Upper lobe of left lung (tissue), 6 donors: ENCODE data around the gene EGFR. TPM values are rescaled to one million over a fixed set of nuclear protein-coding genes. Genes with fewer than 3 reads are reported as not detected.

Source experiments
- ATAC-seq, 2 donors: fragments of 200-7000 bp; cut with Tn5 transposase; one replicate each; pipeline ENCODE4 v1.9.1; 2022; ENCODE audit warnings: mild to moderate bottlenecking in 2 of 2, moderate library complexity in 2 of 2; ENCODE audit not compliant: low FRiP score in 2 of 2
- DNase-seq, 2 donors: peaks; one replicate each; pipeline ENCODE4 v3.0.0-alpha.2; 2019 to 2020
- H3K27ac ChIP-seq, 4 donors: fragments of 200-600 bp; sonication (generic); one replicate each; pipeline ENCODE4 v1.5.1; 2016 to 2019
- H3K27me3 ChIP-seq, 4 donors: fragments of 200-600 bp; sonication (generic); one replicate each; pipeline ENCODE4 v1.5.1; 2017 to 2019
- H3K36me3 ChIP-seq, 4 donors: fragments of 200-600 bp; sonication (generic); one replicate each; pipeline ENCODE4 v1.5.1; 2016 to 2019
- H3K4me1 ChIP-seq, 4 donors: fragments of 200-600 bp; sonication (generic); one replicate each; pipeline ENCODE4 v1.5.1; 2018 to 2019
- H3K4me3 ChIP-seq, 4 donors: fragments of 200-600 bp; sonication (generic); one replicate each; pipeline ENCODE4 v1.5.1; 2017 to 2019; ENCODE audit warnings: mild to moderate bottlenecking in 2 of 4, moderate library complexity in 1 of 4
- H3K9me3 ChIP-seq, 4 donors: fragments of 200-600 bp; sonication (generic); one replicate each; pipeline ENCODE4 v1.5.1; 2018 to 2019
- CTCF ChIP-seq, 6 experiments: fragments of 450-650 bp in 4 of 6; fragments of 200-600 bp in 2 of 6; sonication (generic) in 2 of 6; IDR thresholded peaks; one replicate each; pipeline ENCODE4 v1.5.1; 2016 to 2019; ENCODE audit warnings: antibody characterized with exemption in 6 of 6
- EP300 ChIP-seq, 4 donors: sonication (generic); formaldehyde crosslinking; IDR thresholded peaks; one replicate each; pipeline ENCODE4 v1.5.1; 2017; ENCODE audit warnings: antibody characterized with exemption in 4 of 4, control low read depth in 2 of 4
- POLR2A ChIP-seq, 4 donors: fragments of 450-650 bp; IDR thresholded peaks; one replicate each; pipeline ENCODE4 v1.5.1; 2016 to 2017; ENCODE audit warnings: antibody characterized with exemption in 4 of 4, mild to moderate bottlenecking in 2 of 4
- POLR2AphosphoS5 ChIP-seq, 2 donors: sonication (generic); formaldehyde crosslinking; IDR thresholded peaks; one replicate each; pipeline ENCODE4 v1.5.1; 2017; ENCODE audit warnings: antibody characterized with exemption in 2 of 2
- WGBS, 2 donors: methylation state at CpG; one replicate each; pipeline ENCODE4 v1.1.5; 2017 to 2018; 5-methylcytosine and 5-hydroxymethylcytosine counted together
- total RNA-seq, 6 donors: library from RNA; depleted of rRNA in 4 of 6; stranded (reverse); fragments of >200 nt in 4 of 6; gene quantifications; one replicate each; pipeline versions ENCODE4 v1.1.0 to v1.2.1, GENCODE V29; 2016 to 2021
- donor health status: DM: no; HTN: no; CAD: no; lungs with moderate emphysema.
- donor health status: DM: no; HTN: yes; CAD: no; lungs with severe emphysema.

EGFR gene
- total RNA-seq, 6 donors from 2014 or later = 58.7 to 110 (median 93.2) TPM

GRCh38 chr7:55132890-55133551 lies 114.2 kb downstream of the EGFR start:
- H3K4me3 ChIP-seq = no peak overlapping the region
- peak in 1 of 2 donors; percentile 43 for DNase-seq
- peak; percentile 64 to 79 for ATAC-seq
- no peaks in the 10 kb centered on the region for H3K27me3 ChIP-seq
- peak overlapping the region; percentile 76 to 89 (median 80) for H3K27ac ChIP-seq
- no peaks in the 10 kb centered on the region for H3K9me3 ChIP-seq
- peaks cover 57 to 68% (median 64%) of the 10 kb centered on the region in 4 donors for H3K4me1 ChIP-seq
- peak; percentile 30 to 83 for TF ChIP-seq POLR2AphosphoS5 (IDR thresholded peaks at IDR 0.05)
- TF ChIP-seq EP300 (IDR thresholded peaks at IDR 0.05) = peak in 2 of 4 donors; percentile 77 to 79
- TF ChIP-seq CTCF (IDR thresholded peaks at IDR 0.05) = no peak
- no peak for TF ChIP-seq POLR2A (IDR thresholded peaks at IDR 0.05)
- WGBS, 2 donors = 69 to 70% methylated on average over 10 of the region's 10 CpGs
- H3K36me3 ChIP-seq = no peaks in the 10 kb centered on the region

GRCh38 chr7:55133630-55134358 lies 115.0 kb downstream of the EGFR start:
- 53 to 57% methylated on average over 12 to 16 of the region's 16 CpGs for WGBS, 2 donors
- Histone ChIP-seq H3K4me3 (no peak overlapping the region), H3K36me3 (no peaks in the 10 kb centered on the region), H3K9me3 (no peaks in the 10 kb centered on the region), H3K27me3 (no peaks in the 10 kb centered on the region), H3K27ac (peak overlapping the region; percentile 76 to 89 (median 80)), H3K4me1 (peaks cover 49 to 60% (median 56%) of the 10 kb centered on the region in 4 donors)
- DNase-seq = peak; percentile 49 to 63
- peak; percentile 71 to 87 for ATAC-seq
- TF ChIP-seq EP300 (IDR thresholded peaks at IDR 0.05) (peak in 2 of 4 donors; percentile 4 to 44), CTCF (IDR thresholded peaks at IDR 0.05) (no peak), POLR2AphosphoS5 (IDR thresholded peaks at IDR 0.05) (peak; percentile 52 to 58), POLR2A (IDR thresholded peaks at IDR 0.05) (no peak)

- WGBS, 2 donors = 77 to 83% methylated on average over 4 of the region's 4 CpGs
- ATAC-seq (no peak), DNase-seq (no peak)
- H3K36me3 ChIP-seq = no peaks in the 10 kb centered on the region
- peaks cover 44 to 54% (median 51%) of the 10 kb centered on the region in 4 donors for H3K4me1 ChIP-seq
- H3K27ac ChIP-seq = peak overlapping the region; percentile 76 to 89 (median 80)
- no peaks in the 10 kb centered on the region for H3K27me3 ChIP-seq
- TF ChIP-seq CTCF (IDR thresholded peaks at IDR 0.05) (no peak), POLR2AphosphoS5 (IDR thresholded peaks at IDR 0.05) (no peak), EP300 (IDR thresholded peaks at IDR 0.05) (no peak), POLR2A (IDR thresholded peaks at IDR 0.05) (no peak)
- H3K4me3 ChIP-seq = no peak overlapping the region
- H3K9me3 ChIP-seq = no peaks in the 10 kb centered on the region
Measured at GRCh38 chr7:55134359-55134725, 115.5 kb downstream of the EGFR start.

- 96 to 100% methylated on average over 2 of the region's 2 CpGs for whole genome bisulfite sequencing, 2 donors
- Histone ChIP-seq H3K4me1 (peaks cover 39 to 52% (median 46%) of the 10 kb centered on the region in 4 donors), H3K9me3 (no peaks in the 10 kb centered on the region), H3K27ac (peak overlapping the region in 3 of 4 donors; percentile 76 to 89 (median 79)), H3K27me3 (no peaks in the 10 kb centered on the region), H3K4me3 (no peak overlapping the region), H3K36me3 (no peaks in the 10 kb centered on the region)
- ATAC-seq (no peak), DNase-seq (no peak)
- TF ChIP-seq CTCF (IDR thresholded peaks at IDR 0.05) (no peak), POLR2AphosphoS5 (IDR thresholded peaks at IDR 0.05) (no peak), POLR2A (IDR thresholded peaks at IDR 0.05) (no peak), EP300 (IDR thresholded peaks at IDR 0.05) (no peak)
Measured at GRCh38 chr7:55134786-55135185, 116.0 kb downstream of the EGFR start.
